DOHH2 (cell line): ENCODE data around the gene PCDHB6.
"Not testable (repeated sequence)": the region's sequence is repeated elsewhere in the genome, so short reads cannot be mapped to it uniquely, and the experiment has no call there.

ENCODE experiments used
- H3F3A ChIP-seq: fragments of 200-600 bp; sonication (generic), shearing (Covaris generic); 2 replicates; pipeline ENCODE4 v1.6.0; 2016; ENCODE audit warnings: antibody characterized with exemption, mild to moderate bottlenecking; ENCODE audit not compliant: control insufficient read depth, insufficient read depth
- H3K27ac ChIP-seq: fragments of 200-600 bp; sonication (generic); 2 replicates; pipeline ENCODE4 v1.5.1; 2014; ENCODE audit warnings: low read depth, mild to moderate bottlenecking, low read length, moderate library complexity
- H3K27me3 ChIP-seq: fragments of 200-600 bp; sonication (generic); 2 replicates; pipeline ENCODE4 v1.6.1; 2014; ENCODE audit warnings: mild to moderate bottlenecking, low read length, mixed read lengths; ENCODE audit not compliant: control insufficient read depth
- H3K36me3 ChIP-seq: fragments of 200-600 bp; sonication (generic); 2 replicates; pipeline ENCODE4 v1.6.1; 2014; ENCODE audit warnings: mild to moderate bottlenecking, low read length, moderate library complexity, mixed read lengths; ENCODE audit not compliant: control insufficient read depth
- H3K4me1 ChIP-seq: fragments of 200-600 bp; sonication (generic); 2 replicates; pipeline ENCODE4 v1.6.1; 2014; ENCODE audit warnings: mild to moderate bottlenecking, low read length, mixed read lengths; ENCODE audit not compliant: control insufficient read depth
- H3K4me2 ChIP-seq: fragments of 200-600 bp; sonication (generic); 2 replicates; pipeline ENCODE4 v1.6.0; 2014; ENCODE audit warnings: mild to moderate bottlenecking, low read length, moderate library complexity
- H3K4me3 ChIP-seq: fragments of 200-600 bp; sonication (generic); 2 replicates; pipeline ENCODE4 v1.5.1; 2014; ENCODE audit warnings: mild to moderate bottlenecking, low read length, mixed read lengths
- H3K79me2 ChIP-seq: fragments of 200-600 bp; sonication (generic); 2 replicates; pipeline ENCODE4 v1.6.1; 2014; ENCODE audit warnings: mild to moderate bottlenecking, low read length, mixed read lengths; ENCODE audit not compliant: control insufficient read depth
- H3K9me2 ChIP-seq: fragments of 200-600 bp; sonication (generic); replicated peaks from 2 replicates; pipeline ENCODE4 v1.6.1; 2014; ENCODE audit warnings: mild to moderate bottlenecking, low read length, mixed read lengths; ENCODE audit not compliant: control insufficient read depth
- H3K9me3 ChIP-seq: fragments of 200-600 bp; sonication (generic); 2 replicates; pipeline ENCODE4 v1.6.1; 2014; ENCODE audit warnings: antibody characterized with exemption, low read length, mixed read lengths; ENCODE audit not compliant: control insufficient read depth, insufficient read depth
- H4K20me1 ChIP-seq: fragments of 200-600 bp; sonication (generic); 2 replicates; pipeline ENCODE4 v1.6.0; 2014; ENCODE audit warnings: low read depth, mild to moderate bottlenecking, antibody characterized with exemption, low read length, moderate library complexity; ENCODE audit not compliant: control insufficient read depth, insufficient read depth
- CTCF ChIP-seq: fragments of 200-600 bp; sonication (generic); IDR thresholded peaks from one replicate; pipeline ENCODE4 v1.5.1; 2014; ENCODE audit warnings: antibody characterized with exemption, mild to moderate bottlenecking, low read depth, low read length; ENCODE audit not compliant: poor library complexity, severe bottlenecking
- EZH2phosphoT487 ChIP-seq: fragments of 200-600 bp; sonication (generic); IDR thresholded peaks from 2 replicates; pipeline ENCODE4 v1.6.1; 2017; ENCODE audit warnings: borderline replicate concordance, mild to moderate bottlenecking, antibody characterized with exemption, low read length, moderate library complexity, mixed read lengths

PCDHB6 gene

GRCh38 chr5:141175933-141176332, 26.1 kb downstream of the PCDHB6 start:
- Histone ChIP-seq H3K9me3 (no peaks in the 10 kb centered on the region), H3K27me3 (no peaks in the 10 kb centered on the region)

GRCh38 chr5:141177577-141178191, 27.8 kb downstream of the PCDHB6 start, which contains the start of gene PCDHB8:
Gene PCDHB8 (plus strand): TSS chr5:141177790. CDS start chr5:141178035, 245 bp downstream.
- not testable (repeated sequence) for H3K9me3 ChIP-seq, H3K4me1 ChIP-seq, H4K20me1 ChIP-seq, H3K27me3 ChIP-seq, H3K9me2 ChIP-seq, H3K79me2 ChIP-seq, H3K4me2 ChIP-seq, H3K4me3 ChIP-seq, H3K27ac ChIP-seq, H3F3A ChIP-seq, H3K36me3 ChIP-seq

More at GRCh38 chr5:141175933-141176332, 26.1 kb downstream of the PCDHB6 start:
- H3K79me2 ChIP-seq = no peaks in the 10 kb centered on the region
- TF ChIP-seq EZH2phosphoT487 (no peak), CTCF (no peak)
- H3K4me3 ChIP-seq = no peak overlapping the region
- no peaks in the 10 kb centered on the region for H3F3A ChIP-seq
- no peaks in the 10 kb centered on the region for H3K9me2 ChIP-seq
- H4K20me1 ChIP-seq = no peaks in the 10 kb centered on the region
- no peaks in the 10 kb centered on the region for H3K4me1 ChIP-seq
- no peaks in the 10 kb centered on the region for H3K36me3 ChIP-seq
- H3K27ac ChIP-seq = no peak overlapping the region
- H3K4me2 ChIP-seq = no peak overlapping the region

- H3K79me2 ChIP-seq, H3K27ac ChIP-seq, H3K9me2 ChIP-seq, H3K4me3 ChIP-seq, H3K36me3 ChIP-seq, H3K27me3 ChIP-seq, H3K4me1 ChIP-seq, H4K20me1 ChIP-seq, H3F3A ChIP-seq, H3K4me2 ChIP-seq, H3K9me3 ChIP-seq: not testable (repeated sequence)
Observed at GRCh38 chr5:141179371-141179770, 29.5 kb downstream of the PCDHB6 start.

GRCh38 chr5:141179876-141180275, 30.0 kb downstream of the PCDHB6 start:
- not testable (repeated sequence) for H3K4me3 ChIP-seq, H3K4me2 ChIP-seq, H3K79me2 ChIP-seq

GRCh38 chr5:141180313-141180712, 30.5 kb downstream of the PCDHB6 start:
- no peaks in the 10 kb centered on the region for H3K9me2 ChIP-seq
- no peaks in the 10 kb centered on the region for H3K4me1 ChIP-seq
- no peaks in the 10 kb centered on the region for H4K20me1 ChIP-seq
- no peak overlapping the region for H3K27ac ChIP-seq
- TF ChIP-seq EZH2phosphoT487 = no peak
- TF ChIP-seq CTCF = no peak
- no peaks in the 10 kb centered on the region for H3K36me3 ChIP-seq
- H3K27me3 ChIP-seq = no peaks in the 10 kb centered on the region
- no peaks in the 10 kb centered on the region for H3K9me3 ChIP-seq
- H3K4me3 ChIP-seq = no peak overlapping the region
- H3K79me2 ChIP-seq = no peaks in the 10 kb centered on the region
- no peak overlapping the region for H3K4me2 ChIP-seq
- H3F3A ChIP-seq = no peaks in the 10 kb centered on the region

More at GRCh38 chr5:141179876-141180275, 30.0 kb downstream of the PCDHB6 start:
- H3K9me2 ChIP-seq, H3K27ac ChIP-seq, H4K20me1 ChIP-seq, H3K36me3 ChIP-seq, H3F3A ChIP-seq, H3K27me3 ChIP-seq, H3K4me1 ChIP-seq, H3K9me3 ChIP-seq: not testable (repeated sequence)
